Measurements from ENCODE around the gene GAREM2. TPM values are rescaled to one million over a fixed set of nuclear protein-coding genes. Genes with fewer than 3 reads are reported as not detected.

GAREM2 gene
- total RNA-seq, 2 experiments from 2014 or later: 1.6 to 3.5 TPM

GRCh38 chr2:26230806-26231205 lies 57.9 kb downstream of the GAREM2 start:
- no peaks in the 10 kb centered on the region for H3K27me3 Mint-ChIP-seq
- peaks cover 4% of the 10 kb centered on the region for H3K4me1 Mint-ChIP-seq
- DNase-seq: no peak
- H3K27ac Mint-ChIP-seq: no peak overlapping the region
- POLR2A ChIA-PET: no interaction called here
- no peaks in the 10 kb centered on the region for H3K9me3 Mint-ChIP-seq
- CTCF ChIA-PET: interaction anchor here (0.6 to 1.7 kb wide), 2 partner anchors 46 to 1034 kb away, joined by 3 to 4 read pairs; no protein-coding TSS in a partner anchor
- peaks cover 68% of the 10 kb centered on the region for H3K36me3 Mint-ChIP-seq (ENCODE audit: low read depth)
- no peak overlapping the region for H3K4me3 Mint-ChIP-seq

- Mint-ChIP-seq H3K36me3 (ENCODE audit: low read depth) (peaks cover 48% of the 10 kb centered on the region), H3K9me3 (no peaks in the 10 kb centered on the region), H3K27ac (no peak overlapping the region), H3K4me3 (no peak overlapping the region), H3K4me1 (peaks cover 5% of the 10 kb centered on the region), H3K27me3 (no peaks in the 10 kb centered on the region)
- POLR2A ChIA-PET: interaction anchor here (0.8 to 3.2 kb wide), 2 partner anchors 9 to 112 kb away, joined by 3 to 13 read pairs; partner anchors contain the start of genes ADGRF3, HADHA and HADHB
- DNase-seq: no peak
- CTCF ChIA-PET: interaction anchor here (0.7 to 1.2 kb wide), 2 partner anchors 18 to 120 kb away, joined by 3 to 4 read pairs; no protein-coding TSS in a partner anchor
Measured at GRCh38 chr2:26235089-26235488, 62.2 kb downstream of the GAREM2 start.

GRCh38 chr2:26237868-26238267 lies 65.0 kb downstream of the GAREM2 start:
- H3K27me3 Mint-ChIP-seq: no peaks in the 10 kb centered on the region
- CTCF ChIA-PET: no interaction called here
- POLR2A ChIA-PET: no interaction called here
- H3K4me3 Mint-ChIP-seq: no peak overlapping the region
- H3K27ac Mint-ChIP-seq: no peak overlapping the region
- DNase-seq: no peak
- peaks cover 37% of the 10 kb centered on the region for H3K36me3 Mint-ChIP-seq (ENCODE audit: low read depth)
- H3K9me3 Mint-ChIP-seq: no peaks in the 10 kb centered on the region
- H3K4me1 Mint-ChIP-seq: peaks cover 24% of the 10 kb centered on the region

GRCh38 chr2:26238311-26238958 lies 65.5 kb downstream of the GAREM2 start:
- no peak overlapping the region for H3K4me3 Mint-ChIP-seq
- ChIA-PET CTCF (no interaction called here), POLR2A (no interaction called here)
- H3K27me3 Mint-ChIP-seq: no peaks in the 10 kb centered on the region
- peaks cover 31% of the 10 kb centered on the region for H3K36me3 Mint-ChIP-seq (ENCODE audit: low read depth)
- H3K27ac Mint-ChIP-seq: no peak overlapping the region
- H3K9me3 Mint-ChIP-seq: no peaks in the 10 kb centered on the region
- no peak for DNase-seq
- H3K4me1 Mint-ChIP-seq: peaks cover 30% of the 10 kb centered on the region

Other genes starting within 250 kb of the GAREM2 start
- 10 to 100 TPM; 10.3 to 10.7 TPM for gene KIF3C, start 190.6 kb upstream of the GAREM2 start, total RNA-seq
- gene RAB10, start 139.0 kb upstream of the GAREM2 start, total RNA-seq: 100 to 1,000 TPM; 116 to 117 TPM
- gene HADHA, start 71.5 kb downstream of the GAREM2 start, total RNA-seq: 100 to 1,000 TPM; 108 to 110 TPM
- gene HADHB, start 71.9 kb downstream of the GAREM2 start, total RNA-seq: 10 to 100 TPM; 71.4 to 72.6 TPM
- 10 to 100 TPM; 22.9 to 31.4 TPM for gene SELENOI, start 173.1 kb downstream of the GAREM2 start, total RNA-seq
- 1 to 10 TPM; 2.3 to 2.5 TPM for gene ADGRF3, start 173.7 kb downstream of the GAREM2 start, total RNA-seq
- gene DRC1, start 228.8 kb downstream of the GAREM2 start, total RNA-seq: not detected